Spinal cord (tissue), 10 donors: ENCODE results near the gene CAPN14. TPM values are rescaled to one million over a fixed set of nuclear protein-coding genes. Genes with fewer than 3 reads are reported as not detected.

ENCODE experiments used
- DNase-seq, 6 donors: peaks; one replicate each; pipeline versions ENCODE4 v3.0.0 to v3.0.0-alpha.2; 2013 to 2015; ENCODE audit warnings: low spot score in 6 of 6, low read depth in 4 of 6
- H3K27ac ChIP-seq: one replicate; pipeline ENCODE4 v1.5.1; 2013; ENCODE audit warnings: low read depth, low read length, control low read depth
- H3K27me3 ChIP-seq: one replicate; pipeline ENCODE4 v1.6.1; 2013; ENCODE audit warnings: low read length; ENCODE audit not compliant: control insufficient read depth, insufficient read depth
- H3K36me3 ChIP-seq: one replicate; pipeline ENCODE4 v1.6.1; 2013; ENCODE audit warnings: low read length; ENCODE audit not compliant: control insufficient read depth, insufficient read depth
- H3K4me1 ChIP-seq: one replicate; pipeline ENCODE4 v1.6.1; 2013; ENCODE audit warnings: low read length; ENCODE audit not compliant: control insufficient read depth, insufficient read depth
- H3K4me3 ChIP-seq: one replicate; pipeline ENCODE4 v1.5.1; 2013; ENCODE audit warnings: low read depth, low read length, control low read depth
- H3K9me3 ChIP-seq: one replicate; pipeline ENCODE4 v1.6.1; 2013; ENCODE audit warnings: low read length; ENCODE audit not compliant: control insufficient read depth, insufficient read depth
- WGBS: methylation state at CpG from one replicate; pipeline ENCODE4 v1.1.5; 2013; ENCODE audit warnings: missing lambda C conversion rate; ENCODE audit not compliant: insufficient coverage; 5-methylcytosine and 5-hydroxymethylcytosine counted together
- polyA plus RNA-seq, 2 donors: library from polyadenylated mRNA; unstranded; fragments of 120-200 nt; gene quantifications; one replicate each; pipeline ENCODE4 v1.2.1, GENCODE V29; 2013; ENCODE audit not compliant: insufficient read length in 2 of 2
- total RNA-seq, 2 donors: library from RNA; depleted of rRNA in 1 of 2; stranded (reverse); fragments of 120-200 nt in 1 of 2; fragments of >200 nt in 1 of 2; gene quantifications; one replicate each; pipeline versions ENCODE4 v1.2.3 to v1.2.4, GENCODE V29; 2013 to 2014
- donor health status: healthy.

CAPN14 gene
- total and polyA plus RNA-seq, 4 donors, result 0.28 to 0.63 (median 0.51) TPM

- Histone ChIP-seq H3K4me1 (peaks cover 15% of the 10 kb centered on the region), H3K9me3 (no peaks in the 10 kb centered on the region), H3K36me3 (no peaks in the 10 kb centered on the region), H3K4me3 (peak within 1 kb of the TSS; percentile 43), H3K27ac (no peak within 1 kb of the TSS), H3K27me3 (peaks cover 26% of the 10 kb centered on the region)
- peak in 3 of 6 donors; percentile 44 to 85 (median 78) for DNase-seq
- under 1% methylated on average over 91 of the region's 95 CpGs for WGBS
These were observed 79.0 kb downstream of the CAPN14 start, which contains the start of gene GALNT14 for GRCh38 chr2:31138037-31138962. GALNT14 (minus strand) TSS chr2:31138440; CDS start chr2:31138086, 354 bp downstream.

- H3K36me3 ChIP-seq, result no peaks in the 10 kb centered on the region
- peaks cover 15% of the 10 kb centered on the region for H3K4me1 ChIP-seq
- DNase-seq, result peak in 2 of 6 donors; percentile 67
- H3K9me3 ChIP-seq, result no peaks in the 10 kb centered on the region
- peak overlapping the region; percentile 43 for H3K4me3 ChIP-seq
- no peak overlapping the region for H3K27ac ChIP-seq
- H3K27me3 ChIP-seq, result peaks cover 26% of the 10 kb centered on the region
- under 1% methylated on average over 72 of the region's 72 CpGs for WGBS
These were observed 79.9 kb downstream of the CAPN14 start for GRCh38 chr2:31137211-31138036.

- 65% methylated on average over 7 of the region's 10 CpGs for WGBS
- no peak overlapping the region for H3K27ac ChIP-seq
- H3K4me3 ChIP-seq, result peak overlapping the region; percentile 14
- no peaks in the 10 kb centered on the region for H3K36me3 ChIP-seq
- H3K9me3 ChIP-seq, result no peaks in the 10 kb centered on the region
- H3K4me1 ChIP-seq, result peaks cover 15% of the 10 kb centered on the region
- no peak for DNase-seq
- peaks cover 26% of the 10 kb centered on the region for H3K27me3 ChIP-seq
These were observed 80.6 kb downstream of the CAPN14 start for GRCh38 chr2:31136732-31137131.

- Histone ChIP-seq H3K4me3 (no peak overlapping the region), H3K4me1 (peaks cover 15% of the 10 kb centered on the region), H3K36me3 (no peaks in the 10 kb centered on the region), H3K27ac (no peak overlapping the region), H3K9me3 (no peaks in the 10 kb centered on the region), H3K27me3 (peaks cover 26% of the 10 kb centered on the region)
- no peak for DNase-seq
- 50% methylated on average over 1 of the region's 3 CpGs for WGBS
These were observed 81.3 kb downstream of the CAPN14 start for GRCh38 chr2:31136000-31136399.

GRCh38 chr2:31134480-31134879 lies 82.8 kb downstream of the CAPN14 start:
- 83% methylated on average over 4 of the region's 5 CpGs for WGBS
- DNase-seq, result no peak
- H3K27me3 ChIP-seq, result peaks cover 26% of the 10 kb centered on the region

GRCh38 chr2:31132786-31133185 lies 84.5 kb downstream of the CAPN14 start:
- no peak for DNase-seq
- H3K27ac ChIP-seq, result no peak overlapping the region
- H3K36me3 ChIP-seq, result no peaks in the 10 kb centered on the region
- 100% methylated on average over 2 of the region's 5 CpGs for WGBS
- no peaks in the 10 kb centered on the region for H3K9me3 ChIP-seq
- H3K4me1 ChIP-seq, result peaks cover 12% of the 10 kb centered on the region
- H3K27me3 ChIP-seq, result peaks cover 19% of the 10 kb centered on the region
- no peak overlapping the region for H3K4me3 ChIP-seq

More at GRCh38 chr2:31134480-31134879, 82.8 kb downstream of the CAPN14 start:
- H3K9me3 ChIP-seq, result no peaks in the 10 kb centered on the region
- no peak overlapping the region for H3K27ac ChIP-seq
- no peak overlapping the region for H3K4me3 ChIP-seq
- no peaks in the 10 kb centered on the region for H3K36me3 ChIP-seq
- peaks cover 21% of the 10 kb centered on the region for H3K4me1 ChIP-seq

- no peak for DNase-seq
- no peaks in the 10 kb centered on the region for H3K36me3 ChIP-seq
- no peak overlapping the region for H3K4me3 ChIP-seq
- peaks cover 14% of the 10 kb centered on the region for H3K27me3 ChIP-seq
- H3K27ac ChIP-seq, result no peak overlapping the region
- no peaks in the 10 kb centered on the region for H3K9me3 ChIP-seq
- H3K4me1 ChIP-seq, result peaks cover 8% of the 10 kb centered on the region
- 72% methylated on average over 4 of the region's 4 CpGs for WGBS
These were observed 85.4 kb downstream of the CAPN14 start for GRCh38 chr2:31131871-31132270.

- H3K9me3 ChIP-seq, result no peaks in the 10 kb centered on the region
- H3K36me3 ChIP-seq, result no peaks in the 10 kb centered on the region
- peaks cover 6% of the 10 kb centered on the region for H3K4me1 ChIP-seq
- no peak overlapping the region for H3K4me3 ChIP-seq
- DNase-seq, result peak in 2 of 6 donors; percentile 30 to 67
- H3K27me3 ChIP-seq, result peaks cover 2% of the 10 kb centered on the region
- no peak overlapping the region for H3K27ac ChIP-seq
- 29% methylated on average over 4 of the region's 6 CpGs for WGBS
These were observed 87.7 kb downstream of the CAPN14 start for GRCh38 chr2:31129375-31130171.

GRCh38 chr2:31127931-31128330 lies 89.4 kb downstream of the CAPN14 start:
- Histone ChIP-seq H3K4me3 (no peak overlapping the region), H3K36me3 (no peaks in the 10 kb centered on the region), H3K27ac (no peak overlapping the region), H3K9me3 (no peaks in the 10 kb centered on the region), H3K27me3 (no peaks in the 10 kb centered on the region), H3K4me1 (peaks cover 6% of the 10 kb centered on the region)
- WGBS, result 87% methylated on average over 3 of the region's 3 CpGs
- DNase-seq, result no peak
